Endodermal cell (in vitro differentiated cells): ENCODE data around the gene EIF5A. TPM values are rescaled to one million over a fixed set of nuclear protein-coding genes. Genes with fewer than 3 reads are reported as not detected.

ENCODE experiments used
- DNase-seq: peaks from one replicate; pipeline ENCODE4 v3.0.0-alpha.2; 2017
- H3K27ac ChIP-seq: 2 replicates; pipeline ENCODE4 v1.5.1; 2013; ENCODE audit warnings: mild to moderate bottlenecking, low read depth, low read length, moderate library complexity
- H3K27me3 ChIP-seq: 2 replicates; pipeline ENCODE4 v1.6.1; 2013; ENCODE audit warnings: mild to moderate bottlenecking, low read length, moderate library complexity; ENCODE audit not compliant: insufficient read depth, control insufficient read depth, poor library complexity, severe bottlenecking
- H3K36me3 ChIP-seq: 2 replicates; pipeline ENCODE4 v1.7.0; 2013; ENCODE audit warnings: mild to moderate bottlenecking, low read length, moderate library complexity; ENCODE audit not compliant: control insufficient read depth, insufficient read depth
- H3K4me1 ChIP-seq: one replicate; pipeline ENCODE4 v1.7.0; 2013; ENCODE audit warnings: low read length; ENCODE audit not compliant: control insufficient read depth, insufficient read depth
- H3K4me3 ChIP-seq: 2 replicates; pipeline ENCODE4 v1.5.1; 2013; ENCODE audit warnings: mild to moderate bottlenecking, low read length, moderate library complexity
- H3K9ac ChIP-seq: 2 replicates; pipeline ENCODE4 v1.6.1; 2013; ENCODE audit warnings: mild to moderate bottlenecking, low read length, moderate library complexity; ENCODE audit not compliant: poor library complexity, severe bottlenecking; ENCODE audit errors: extremely low read depth
- H3K9me3 ChIP-seq: 2 replicates; pipeline ENCODE4 v1.6.1; 2013; ENCODE audit warnings: mild to moderate bottlenecking, low read length, moderate library complexity; ENCODE audit not compliant: control insufficient read depth
- H3K27ac Mint-ChIP-seq: 2 replicates; pipeline ENCODE4 v1.8.0; 2020; ENCODE audit warnings: mixed read lengths
- H3K27me3 Mint-ChIP-seq: 2 replicates; pipeline ENCODE4 v1.8.0; 2021; ENCODE audit warnings: mild to moderate bottlenecking, mixed read lengths; ENCODE audit not compliant: insufficient read depth
- H3K36me3 Mint-ChIP-seq: 2 replicates; pipeline ENCODE4 v1.8.0; 2020; ENCODE audit warnings: low read depth, mixed read lengths
- H3K4me1 Mint-ChIP-seq: 2 replicates; pipeline ENCODE4 v1.8.0; 2020; ENCODE audit warnings: mixed read lengths
- H3K4me3 Mint-ChIP-seq: 2 replicates; pipeline ENCODE4 v1.8.0; 2020; ENCODE audit warnings: mild to moderate bottlenecking, moderate library complexity, mixed read lengths
- H3K9me3 Mint-ChIP-seq: 2 replicates; pipeline ENCODE4 v1.8.0; 2020; ENCODE audit warnings: mild to moderate bottlenecking, mixed read lengths
- WGBS, 2 experiments: methylation state at CpG; one replicate each; pipeline versions ENCODE4 v1.1.5 to v1.1.7; 2013; ENCODE audit warnings: missing lambda C conversion rate in 2 of 2, mixed read lengths in 1 of 2; ENCODE audit not compliant: insufficient coverage in 1 of 2, insufficient read length in 1 of 2; 5-methylcytosine and 5-hydroxymethylcytosine counted together
- total RNA-seq, 2 donors: library from RNA; stranded (reverse); fragmentation: NEBNext Ultra II Directional in 1 of 2; extraction: Animal tissue kit (Norgen Biotek cat#: 25700) in 1 of 2; gene quantifications; 2 replicates in 1 of 2; 3 replicates in 1 of 2; pipeline ENCODE4 v1.2.1, GENCODE V29; 2021
- TF ChIP-seq, protein P1 (sequence below): fragments of 200-600 bp; sonication (generic); conservative IDR thresholded peaks from 2 replicates; pipeline ENCODE4 v1.5.0; 2021; ENCODE audit warnings: antibody characterized with exemption, mild to moderate bottlenecking

The EIF5A gene
- total RNA-seq, 2 donors from 2014 or later, result 488 to 556 TPM

DNA sequence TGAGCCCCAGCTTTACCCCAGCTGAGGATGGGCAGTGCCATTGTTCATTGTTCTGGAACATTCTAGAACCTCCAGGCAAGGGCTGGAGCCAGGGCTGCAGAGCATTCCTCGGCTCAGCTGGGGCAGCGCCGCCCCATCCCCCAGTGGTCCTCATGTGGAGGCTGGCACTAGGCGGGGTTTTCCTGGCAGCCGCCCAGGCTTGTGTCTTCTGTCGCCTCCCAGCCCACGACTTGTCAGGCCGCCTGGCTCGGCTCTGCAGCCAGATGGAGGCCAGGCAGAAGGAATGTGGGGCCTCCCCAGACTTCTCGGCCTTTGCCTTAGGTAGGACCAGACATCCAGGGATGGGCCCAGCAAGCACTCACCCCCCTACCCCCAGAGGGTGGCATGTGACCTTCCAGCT, 47.6 kb downstream of the EIF5A start, which contains the start of gene TMEM95:
Gene TMEM95, plus strand, starts transcription at position 104 of the 400 bp plus-strand sequence. Its CDS starts 49 bp downstream, at position 153.
- peaks cover 5% of the 10 kb centered on the region for H3K4me1 ChIP-seq
- Mint-ChIP-seq H3K36me3 (no peaks in the 10 kb centered on the region), H3K4me3 (no peak within 1 kb of the TSS), H3K27me3 (peaks cover 24% of the 10 kb centered on the region), H3K4me1 (peaks cover 6% of the 10 kb centered on the region), H3K27ac (no peak within 1 kb of the TSS), H3K9me3 (no peaks in the 10 kb centered on the region)
- no peaks in the 10 kb centered on the region for H3K9me3 ChIP-seq
- H3K9ac ChIP-seq, result no peak within 1 kb of the TSS
- H3K27ac ChIP-seq, result peak within 1 kb of the TSS; percentile 38
- no peaks in the 10 kb centered on the region for H3K27me3 ChIP-seq
- H3K4me3 ChIP-seq, result no peak within 1 kb of the TSS
- TF ChIP-seq, protein P1, sequence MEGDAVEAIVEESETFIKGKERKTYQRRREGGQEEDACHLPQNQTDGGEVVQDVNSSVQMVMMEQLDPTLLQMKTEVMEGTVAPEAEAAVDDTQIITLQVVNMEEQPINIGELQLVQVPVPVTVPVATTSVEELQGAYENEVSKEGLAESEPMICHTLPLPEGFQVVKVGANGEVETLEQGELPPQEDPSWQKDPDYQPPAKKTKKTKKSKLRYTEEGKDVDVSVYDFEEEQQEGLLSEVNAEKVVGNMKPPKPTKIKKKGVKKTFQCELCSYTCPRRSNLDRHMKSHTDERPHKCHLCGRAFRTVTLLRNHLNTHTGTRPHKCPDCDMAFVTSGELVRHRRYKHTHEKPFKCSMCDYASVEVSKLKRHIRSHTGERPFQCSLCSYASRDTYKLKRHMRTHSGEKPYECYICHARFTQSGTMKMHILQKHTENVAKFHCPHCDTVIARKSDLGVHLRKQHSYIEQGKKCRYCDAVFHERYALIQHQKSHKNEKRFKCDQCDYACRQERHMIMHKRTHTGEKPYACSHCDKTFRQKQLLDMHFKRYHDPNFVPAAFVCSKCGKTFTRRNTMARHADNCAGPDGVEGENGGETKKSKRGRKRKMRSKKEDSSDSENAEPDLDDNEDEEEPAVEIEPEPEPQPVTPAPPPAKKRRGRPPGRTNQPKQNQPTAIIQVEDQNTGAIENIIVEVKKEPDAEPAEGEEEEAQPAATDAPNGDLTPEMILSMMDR, result no peak
- H3K36me3 ChIP-seq, result no peaks in the 10 kb centered on the region
- WGBS, 2 experiments, result 70 to 81% methylated on average over 4 to 10 of the region's 10 CpGs
- DNase-seq, result no peak

DNA sequence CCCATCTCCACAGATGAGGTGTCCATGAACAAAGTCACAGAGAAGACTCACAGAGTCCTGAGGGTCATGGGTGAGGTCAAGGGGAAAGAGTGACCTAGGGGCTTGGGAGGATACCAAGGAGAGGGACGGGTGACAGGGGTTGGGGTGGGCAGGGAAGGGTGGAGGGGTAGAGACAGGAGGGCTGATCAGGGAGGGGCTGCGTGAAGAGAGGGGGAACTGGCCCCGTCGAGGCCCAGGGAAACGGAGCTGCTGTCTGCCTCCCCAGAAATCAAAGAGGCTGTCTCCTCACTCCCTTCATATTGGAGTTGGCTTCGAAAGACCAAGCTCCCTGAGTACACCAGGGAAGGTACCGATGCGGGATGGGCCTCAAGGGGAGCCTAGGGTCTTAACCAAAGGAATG, 48.1 kb downstream of the EIF5A start:
- no peaks in the 10 kb centered on the region for H3K36me3 Mint-ChIP-seq
- Histone ChIP-seq H3K36me3 (no peaks in the 10 kb centered on the region), H3K27ac (no peak overlapping the region), H3K4me3 (no peak overlapping the region), H3K4me1 (peaks cover 5% of the 10 kb centered on the region), H3K9ac (no peak overlapping the region), H3K9me3 (no peaks in the 10 kb centered on the region), H3K27me3 (no peaks in the 10 kb centered on the region)
- no peaks in the 10 kb centered on the region for H3K9me3 Mint-ChIP-seq
- peaks cover 24% of the 10 kb centered on the region for H3K27me3 Mint-ChIP-seq
- DNase-seq, result no peak
- TF ChIP-seq, protein P1, result no peak
- no peak overlapping the region for H3K4me3 Mint-ChIP-seq
- WGBS, 2 experiments, result 83% methylated on average over 7 of the region's 8 CpGs; no CpG with 5 or more reads in 1 of the 2 experiments
- H3K4me1 Mint-ChIP-seq, result peaks cover 6% of the 10 kb centered on the region
- no peak overlapping the region for H3K27ac Mint-ChIP-seq

DNA sequence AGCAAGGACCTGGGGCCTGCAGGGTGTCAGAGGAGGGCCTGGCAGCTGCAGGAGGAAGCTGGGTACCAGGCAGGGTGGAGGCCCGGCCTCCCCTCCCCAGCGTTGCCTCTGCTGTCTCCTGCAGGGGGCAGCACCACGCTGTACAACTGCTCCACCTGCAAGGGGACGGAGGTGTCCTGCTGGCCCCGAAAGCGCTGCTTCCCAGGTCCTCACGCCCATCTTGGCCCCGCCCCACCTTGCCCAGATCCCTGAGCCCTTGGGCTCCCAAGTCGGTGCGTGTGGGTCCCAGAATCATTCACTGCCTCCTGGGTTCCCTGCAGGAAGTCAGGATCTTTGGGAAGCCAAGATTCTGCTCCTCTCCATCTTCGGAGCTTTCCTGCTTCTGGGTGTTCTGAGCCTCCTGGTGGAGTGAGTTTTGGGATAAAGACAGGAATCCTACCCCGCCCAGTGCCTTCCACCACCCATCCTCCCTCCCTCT, 48.7 kb downstream of the EIF5A start:
- Histone ChIP-seq H3K36me3 (no peaks in the 10 kb centered on the region), H3K4me3 (no peak overlapping the region), H3K4me1 (peaks cover 5% of the 10 kb centered on the region), H3K9me3 (no peaks in the 10 kb centered on the region), H3K9ac (no peak overlapping the region), H3K27ac (no peak overlapping the region), H3K27me3 (no peaks in the 10 kb centered on the region)
- H3K27me3 Mint-ChIP-seq, result peaks cover 24% of the 10 kb centered on the region
- WGBS, 2 experiments, result 12 to 18% methylated on average over 10 to 12 of the region's 12 CpGs
- no peaks in the 10 kb centered on the region for H3K36me3 Mint-ChIP-seq
- H3K27ac Mint-ChIP-seq, result no peak overlapping the region
- TF ChIP-seq, protein P1, result peak; percentile 98
- H3K9me3 Mint-ChIP-seq, result no peaks in the 10 kb centered on the region
- H3K4me3 Mint-ChIP-seq, result no peak overlapping the region
- H3K4me1 Mint-ChIP-seq, result peaks cover 6% of the 10 kb centered on the region
- DNase-seq, result peak; percentile 99
